Liver (tissue), 9 donors: ENCODE results near the gene PWWP2B. TPM values are rescaled to one million over a fixed set of nuclear protein-coding genes. Genes with fewer than 3 reads are reported as not detected.

ENCODE experiments used
- DNase-seq: peaks from one replicate; pipeline ENCODE4 v3.0.0-alpha.2; 2017; ENCODE audit warnings: low spot score
- H3K27ac ChIP-seq, 2 donors: one replicate each; pipeline ENCODE4 v1.7.0; 2013; ENCODE audit warnings: inconsistent platforms in 2 of 2, low read length in 2 of 2, control low read depth in 1 of 2, low read depth in 1 of 2, mild to moderate bottlenecking in 1 of 2
- H3K27me3 ChIP-seq, 4 donors: one replicate each; pipeline versions ENCODE4 v1.6.1 to v1.7.0; 2013; ENCODE audit warnings: low read length in 3 of 4, inconsistent platforms in 1 of 4, mild to moderate bottlenecking in 1 of 4, moderate library complexity in 1 of 4; ENCODE audit not compliant: control insufficient read depth in 4 of 4, insufficient read depth in 4 of 4
- H3K36me3 ChIP-seq, 4 donors: one replicate each; pipeline versions ENCODE4 v1.6.1 to v1.7.0; 2013; ENCODE audit warnings: low read length in 3 of 4, mild to moderate bottlenecking in 3 of 4, low read depth in 1 of 4, moderate library complexity in 1 of 4; ENCODE audit not compliant: control insufficient read depth in 4 of 4, insufficient read depth in 3 of 4
- H3K4me1 ChIP-seq, 4 donors: one replicate each; pipeline versions ENCODE4 v1.6.1 to v1.7.0; 2013; ENCODE audit warnings: low read length in 3 of 4, mild to moderate bottlenecking in 3 of 4, moderate library complexity in 1 of 4; ENCODE audit not compliant: control insufficient read depth in 4 of 4, insufficient read depth in 4 of 4
- H3K4me3 ChIP-seq, 3 donors: one replicate each; pipeline versions ENCODE4 v1.6.1 to v1.7.0; 2013; ENCODE audit warnings: low read length in 3 of 3, control low read depth in 1 of 3, low read depth in 1 of 3, mild to moderate bottlenecking in 1 of 3
- H3K9ac ChIP-seq, 2 donors: one replicate each; pipeline ENCODE4 v1.7.0; 2013; ENCODE audit warnings: low read length in 2 of 2, mild to moderate bottlenecking in 2 of 2, moderate library complexity in 2 of 2, control low read depth in 1 of 2, low read depth in 1 of 2
- H3K9me3 ChIP-seq, 4 donors: one replicate each; pipeline versions ENCODE4 v1.6.1 to v1.7.0; 2013; ENCODE audit warnings: low read length in 3 of 4; ENCODE audit not compliant: control insufficient read depth in 4 of 4
- ATF3 ChIP-seq: IDR thresholded peaks from 2 replicates; pipeline ENCODE4 v1.6.1; 2016; ENCODE audit warnings: antibody characterized with exemption
- EGR1 ChIP-seq, 2 donors: IDR thresholded peaks; 2 replicates each; pipeline ENCODE4 v1.6.1; 2016 to 2018; ENCODE audit warnings: antibody characterized with exemption in 2 of 2, low read depth in 2 of 2
- FOXA1 ChIP-seq: IDR thresholded peaks from 2 replicates; pipeline ENCODE4 v1.6.1; 2016; ENCODE audit warnings: antibody characterized with exemption
- FOXA2 ChIP-seq: IDR thresholded peaks from 2 replicates; pipeline ENCODE4 v1.6.1; 2016; ENCODE audit warnings: antibody characterized with exemption
- GABPA ChIP-seq, 2 donors: IDR thresholded peaks in 1 of 2; conservative IDR thresholded peaks in 1 of 2; 2 replicates each; pipeline ENCODE4 v1.6.1; 2016; ENCODE audit warnings: antibody characterized with exemption in 2 of 2, mild to moderate bottlenecking in 1 of 2, moderate library complexity in 1 of 2
- HNF4A ChIP-seq, 2 donors: conservative IDR thresholded peaks; 2 replicates each; pipeline ENCODE4 v1.6.1; 2016; ENCODE audit warnings: antibody characterized with exemption in 2 of 2, mild to moderate bottlenecking in 2 of 2
- JUND ChIP-seq, 2 donors: IDR thresholded peaks; 2 replicates each; pipeline ENCODE4 v1.6.1; 2016; ENCODE audit warnings: antibody characterized with exemption in 2 of 2
- MAX ChIP-seq: IDR thresholded peaks from 2 replicates; pipeline ENCODE4 v1.6.1; 2016; ENCODE audit warnings: antibody characterized with exemption
- NR2F2 ChIP-seq: IDR thresholded peaks from 2 replicates; pipeline ENCODE4 v1.6.1; 2016; ENCODE audit warnings: antibody characterized with exemption
- RAD21 ChIP-seq, 2 donors: IDR thresholded peaks; 2 replicates each; pipeline ENCODE4 v1.6.1; 2016; ENCODE audit warnings: antibody characterized with exemption in 2 of 2, mild to moderate bottlenecking in 2 of 2
- REST ChIP-seq: IDR thresholded peaks from 2 replicates; pipeline ENCODE4 v1.6.1; 2016; ENCODE audit warnings: antibody characterized with exemption, mild to moderate bottlenecking
- SP1 ChIP-seq: IDR thresholded peaks from 2 replicates; pipeline ENCODE4 v1.6.1; 2018; ENCODE audit warnings: antibody characterized with exemption, mild to moderate bottlenecking
- TAF1 ChIP-seq: conservative IDR thresholded peaks from 2 replicates; pipeline ENCODE4 v1.6.1; 2016; ENCODE audit warnings: antibody characterized with exemption, mild to moderate bottlenecking
- YY1 ChIP-seq: IDR thresholded peaks from 2 replicates; pipeline ENCODE4 v1.6.1; 2016; ENCODE audit warnings: antibody characterized with exemption, mild to moderate bottlenecking
- ZBTB33 ChIP-seq: IDR thresholded peaks from 2 replicates; pipeline ENCODE4 v1.6.1; 2016; ENCODE audit warnings: antibody characterized with exemption
- WGBS: extraction: QIAGEN DNeasy Blood & Tissue Kit; methylation state at CpG from one replicate; pipeline ENCODE4 v1.1.7; 2013; 5-methylcytosine and 5-hydroxymethylcytosine counted together
- polyA plus RNA-seq, 2 donors: library from polyadenylated mRNA; stranded (reverse) in 1 of 2; unstranded in 1 of 2; fragments of 200-250 nt in 1 of 2; fragments of >200 nt in 1 of 2; fragmentation: Nextera tagmentation in 1 of 2; extraction: Ambion mirVana in 1 of 2; gene quantifications; one replicate each; pipeline versions ENCODE4 v1.2.1 to v1.2.3, GENCODE V29; 2013 to 2015
- total RNA-seq, 2 donors: library from RNA; depleted of rRNA; stranded (reverse); fragments of >200 nt; gene quantifications; one replicate each; pipeline ENCODE4 v1.2.3, GENCODE V29; 2014
- donor health status: healthy.
- donor health status: healthy.
- donor health status: healthy.
- donor health status: healthy.
- donor health status: healthy.

PWWP2B gene
- total RNA-seq (1 to 10 TPM; 3.2 to 4.1 TPM), polyA plus RNA-seq (1 to 10 TPM in 1 of 2 donors, under 1 TPM in 1; 0.75 to 4.2 TPM)

GRCh38 chr10:132397036-132397541 is at the start of gene PWWP2B:
TSS of gene PWWP2B (plus strand) at chr10:132397200. CDS start at chr10:132397227, 27 bp downstream.
- Histone ChIP-seq H3K27me3 (no peaks in the 10 kb centered on the region), H3K4me3 (peak within 1 kb of the TSS; percentile 32 to 84 (median 57)), H3K36me3 (no peaks in the 10 kb centered on the region), H3K9me3 (no peaks in the 10 kb centered on the region), H3K9ac (peak within 1 kb of the TSS in 1 of 2 donors; percentile 90), H3K4me1 (peaks cover 5 to 25% (median 10%) of the 10 kb centered on the region in 4 donors), H3K27ac (peak within 1 kb of the TSS; percentile 85 to 87)
- no peak for DNase-seq
- TF ChIP-seq ZBTB33 (no peak), REST (no peak), FOXA2 (no peak), EGR1 (IDR thresholded peaks at IDR 0.05; ENCODE audit: low read depth in 2 of 2) (no peak), RAD21 (IDR thresholded peaks at IDR 0.05) (no peak), MAX (no peak), YY1 (no peak), SP1 (no peak), ATF3 (no peak), GABPA (IDR thresholded peaks at IDR 0.05 in 1 of 2, conservative IDR thresholded peaks at IDR 0.05 in 1 of 2) (no peak), JUND (IDR thresholded peaks at IDR 0.05) (no peak)
- WGBS: 1% methylated on average over 86 of the region's 86 CpGs

- peaks cover 0 to 9% (median 7%) of the 10 kb centered on the region in 4 donors for H3K4me1 ChIP-seq
- no peak overlapping the region for H3K27ac ChIP-seq
- TF ChIP-seq HNF4A (conservative IDR thresholded peaks at IDR 0.05): no peak
- TF ChIP-seq GABPA (IDR thresholded peaks at IDR 0.05 in 1 of 2, conservative IDR thresholded peaks at IDR 0.05 in 1 of 2): no peak
- no peak for TF ChIP-seq NR2F2
- no peak for TF ChIP-seq JUND (IDR thresholded peaks at IDR 0.05)
- no peak for TF ChIP-seq FOXA1
- no peak for TF ChIP-seq MAX
- no peak for TF ChIP-seq TAF1
- no peak for TF ChIP-seq YY1
- WGBS: 96% methylated on average over 23 of the region's 23 CpGs
- H3K9ac ChIP-seq: no peak overlapping the region
- no peaks in the 10 kb centered on the region for H3K27me3 ChIP-seq
- peaks cover 0 to 4% (median 2%) of the 10 kb centered on the region in 4 donors for H3K36me3 ChIP-seq
- H3K9me3 ChIP-seq: no peaks in the 10 kb centered on the region
- no peak for DNase-seq
- no peak overlapping the region for H3K4me3 ChIP-seq
Measured at GRCh38 chr10:132347211-132347930, 49.6 kb upstream of the PWWP2B start.
